NCI-H748 (cell line): ENCODE results near the gene M6PR.
A peak's percentile ranks its signal among the peaks of the same experiment; 100 is the strongest.

Experiments
- DNase-seq: peaks from one replicate; lab custom pipeline; 2025; ENCODE audit not compliant: unreplicated experiment; lab: John Stamatoyannopoulos, UW

M6PR gene

DNA sequence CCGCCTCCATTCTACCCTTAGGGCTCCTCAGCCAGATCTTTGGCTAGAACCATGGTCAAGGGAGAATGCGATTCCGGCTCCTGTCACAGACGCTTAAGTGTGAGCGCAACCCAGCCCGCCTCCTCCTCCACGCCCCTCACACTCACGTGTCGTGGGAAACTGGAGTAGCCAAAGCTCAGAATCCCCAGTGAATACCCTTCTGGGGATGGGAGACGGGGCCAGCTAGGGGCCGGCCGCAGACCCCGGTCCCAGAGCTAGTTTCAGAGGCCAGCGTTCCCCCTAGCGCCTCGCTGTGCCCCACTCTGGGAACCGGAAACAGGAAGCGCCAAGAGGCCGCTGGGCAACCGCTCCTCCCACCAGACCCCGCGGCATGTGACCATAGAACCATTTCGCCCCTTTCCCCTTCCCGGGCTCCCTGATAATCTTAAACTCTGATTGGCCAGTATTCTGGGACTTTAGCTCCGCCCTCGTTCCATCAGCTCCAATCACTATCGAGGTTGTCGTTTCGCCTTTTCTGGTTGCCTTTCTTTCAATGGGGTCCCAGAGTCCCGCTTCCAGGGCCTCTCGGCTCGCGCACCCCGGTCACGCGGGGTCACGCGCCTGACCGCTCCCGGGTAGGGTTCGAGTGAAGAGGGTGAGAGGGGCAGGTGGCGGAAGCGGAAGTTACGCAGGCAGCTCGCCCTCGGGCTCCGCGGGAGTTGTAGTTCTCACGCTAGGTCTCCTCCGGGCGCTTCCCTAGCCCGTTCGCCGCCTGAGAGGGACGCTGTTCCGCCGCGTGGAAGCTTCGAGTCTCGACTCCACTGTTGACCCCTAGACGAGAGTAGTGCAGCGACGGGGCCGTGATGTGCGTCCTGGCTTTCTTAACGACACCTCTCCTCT, at the start of gene M6PR:
TSS of gene M6PR (minus strand) at position 304 of the 879 bp plus-strand sequence. CDS start 3,241 bp downstream, outside the sequence.
- peak; percentile 93 for DNase-seq

- DNase-seq, result no peak
Observed at GRCh38 chr12:8996682-8997405, 47.4 kb upstream of the M6PR start.

DNA sequence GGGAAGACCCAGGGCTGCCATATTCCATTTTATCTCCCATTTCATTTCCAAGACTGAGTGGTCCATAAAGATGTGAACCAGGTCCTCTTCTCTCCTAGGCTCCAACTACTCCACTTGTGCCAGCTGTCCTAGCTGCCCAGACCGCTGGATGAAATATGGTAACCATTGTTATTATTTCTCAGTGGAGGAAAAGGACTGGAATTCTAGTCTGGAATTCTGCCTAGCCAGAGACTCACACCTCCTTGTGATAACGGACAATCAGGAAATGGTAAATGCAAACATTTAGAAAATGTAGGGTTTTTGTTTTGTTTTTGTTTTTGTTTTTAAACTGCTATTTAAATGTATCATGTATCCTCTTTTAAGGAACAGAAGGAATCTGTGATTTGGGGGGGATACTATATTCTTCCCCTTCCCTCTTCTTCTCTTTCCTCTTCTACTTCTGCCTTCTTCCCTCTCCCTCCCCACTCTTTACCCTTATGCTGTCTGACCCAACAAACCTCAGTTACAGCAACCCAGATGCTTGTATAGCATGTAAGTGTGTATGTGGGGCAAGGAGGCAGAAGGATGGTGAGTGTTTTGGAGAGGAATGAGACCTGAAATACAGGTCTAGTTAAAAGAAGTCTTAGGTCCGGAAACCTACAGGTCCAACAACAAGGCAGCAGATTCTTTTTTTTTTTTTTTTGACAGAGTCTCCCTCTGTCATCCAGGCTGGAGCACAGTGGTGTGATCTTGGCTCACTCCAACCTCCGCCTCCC, 45.8 kb upstream of the M6PR start:
- no peak for DNase-seq

DNA sequence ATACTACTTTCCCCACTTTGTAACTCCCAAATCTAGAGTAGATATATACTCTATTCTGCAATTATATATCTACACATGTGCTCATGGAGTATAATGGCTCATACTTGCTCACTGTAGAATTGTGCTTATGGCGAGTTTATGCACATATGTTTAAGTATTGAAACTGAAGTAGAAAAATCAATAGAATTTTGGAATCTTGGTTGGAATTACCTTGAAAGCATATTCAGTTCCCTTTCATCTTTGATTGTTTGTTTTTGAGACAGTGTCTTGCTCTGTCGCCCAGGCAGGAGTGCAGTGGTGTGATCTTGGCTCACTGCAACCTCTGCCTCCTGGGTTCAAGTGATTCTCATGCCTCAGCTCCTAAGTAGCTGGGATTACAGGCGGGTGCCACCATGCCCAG, 44.4 kb upstream of the M6PR start:
- DNase-seq, result no peak

GRCh38 chr12:8991371-8992345, 42.2 kb upstream of the M6PR start:
- no peak for DNase-seq

DNA sequence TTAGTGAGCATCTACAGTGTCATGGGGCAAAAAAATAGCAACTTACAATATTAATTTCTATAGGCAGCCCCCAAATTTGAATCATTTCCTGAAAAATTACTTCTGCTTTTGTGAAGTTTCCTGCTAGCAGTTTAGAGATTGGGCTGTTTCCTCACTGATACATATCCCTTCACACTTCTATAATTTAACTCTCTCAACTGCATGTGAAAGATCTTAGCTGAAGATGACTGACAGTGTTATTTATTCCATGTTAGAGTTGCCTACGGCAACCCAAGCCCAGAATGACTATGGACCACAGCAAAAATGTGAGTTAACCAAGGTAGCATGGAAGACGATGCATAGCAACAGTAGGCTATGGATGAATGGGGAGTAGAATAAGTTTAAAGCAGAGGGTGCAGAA, 40.0 kb upstream of the M6PR start, which contains the start of gene KLRG1:
TSS of gene KLRG1 (plus strand) at position 134 of the 400 bp plus-strand sequence. CDS start at position 224, 90 bp downstream.
- DNase-seq, result no peak

- DNase-seq, result no peak
Observed at GRCh38 chr12:8987685-8988084, 38.2 kb upstream of the M6PR start.

- DNase-seq, result no peak
Observed at GRCh38 chr12:8987163-8987562, 37.7 kb upstream of the M6PR start.

GRCh38 chr12:8985213-8985754, 35.8 kb upstream of the M6PR start:
- DNase-seq, result no peak

DNA sequence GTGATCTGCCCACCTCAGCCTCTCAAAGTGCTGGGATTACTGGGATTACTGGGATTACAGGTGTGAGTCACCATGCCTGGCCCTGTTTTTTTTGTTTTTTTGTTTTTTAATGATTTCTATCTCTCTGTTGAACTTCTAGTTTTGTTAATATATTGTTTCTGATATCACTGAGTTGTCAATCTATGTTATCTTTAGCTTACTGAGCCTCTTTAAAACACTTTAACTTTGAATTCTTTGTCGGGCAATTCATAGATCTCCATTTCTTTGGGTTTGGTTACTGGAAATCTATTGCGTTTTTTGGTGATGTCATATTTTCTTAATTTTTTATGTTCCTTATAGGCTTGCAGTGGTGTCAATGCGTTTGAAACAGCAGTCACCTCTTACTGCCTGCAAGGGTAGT, 30.7 kb upstream of the M6PR start:
- DNase-seq, result no peak

- DNase-seq, result no peak
Observed at GRCh38 chr12:8970432-8970831, 21.0 kb upstream of the M6PR start.

DNA sequence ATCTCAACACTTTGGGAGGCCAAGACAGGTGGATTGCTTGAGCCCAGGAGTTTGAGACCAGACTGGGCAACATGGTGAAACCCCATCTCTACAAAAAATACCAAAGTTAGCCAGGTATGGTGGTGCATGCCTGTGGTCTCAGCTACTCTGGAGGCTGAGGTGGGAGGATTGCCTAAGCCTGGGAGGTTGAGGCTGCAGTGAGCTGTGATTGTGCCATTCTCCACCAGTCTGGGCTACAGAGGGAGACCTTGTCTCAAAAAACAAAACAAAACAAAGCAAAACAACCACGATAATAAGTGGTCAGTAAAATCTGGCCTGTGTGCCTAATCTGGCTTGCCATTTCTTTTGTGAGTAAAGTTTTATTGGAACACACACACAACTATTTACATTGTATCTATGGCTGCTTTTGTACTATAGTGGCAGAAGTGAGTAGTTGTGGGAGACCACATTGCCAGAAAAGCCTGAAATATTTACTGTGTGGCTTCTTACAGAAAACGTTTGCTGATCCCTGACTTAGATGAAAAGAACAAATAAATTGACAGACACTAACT, 20.5 kb upstream of the M6PR start:
- DNase-seq, result no peak

DNA sequence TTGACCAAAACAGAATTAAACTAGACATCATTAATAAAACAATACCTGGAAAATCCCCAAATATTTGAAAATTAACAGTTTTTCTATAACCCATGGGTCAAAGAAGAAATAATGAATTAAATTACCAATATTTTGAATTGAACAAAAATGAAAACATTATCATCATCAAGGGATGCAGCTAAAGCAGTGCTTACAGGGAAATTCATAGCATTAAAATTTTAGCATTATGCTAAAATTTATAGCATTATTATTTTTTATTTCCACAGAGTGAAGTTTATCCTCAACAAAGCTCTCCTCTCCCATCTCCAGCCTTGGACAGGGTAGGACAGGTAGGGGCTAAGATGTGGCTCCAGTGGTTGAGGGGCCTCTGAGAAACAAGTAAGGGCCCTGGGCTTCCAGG, 19.3 kb upstream of the M6PR start:
- DNase-seq, result no peak

- DNase-seq, result no peak
Observed at GRCh38 chr12:8960176-8960575, 10.7 kb upstream of the M6PR start.

GRCh38 chr12:8958066-8958465, 8.6 kb upstream of the M6PR start:
- DNase-seq, result no peak

DNA sequence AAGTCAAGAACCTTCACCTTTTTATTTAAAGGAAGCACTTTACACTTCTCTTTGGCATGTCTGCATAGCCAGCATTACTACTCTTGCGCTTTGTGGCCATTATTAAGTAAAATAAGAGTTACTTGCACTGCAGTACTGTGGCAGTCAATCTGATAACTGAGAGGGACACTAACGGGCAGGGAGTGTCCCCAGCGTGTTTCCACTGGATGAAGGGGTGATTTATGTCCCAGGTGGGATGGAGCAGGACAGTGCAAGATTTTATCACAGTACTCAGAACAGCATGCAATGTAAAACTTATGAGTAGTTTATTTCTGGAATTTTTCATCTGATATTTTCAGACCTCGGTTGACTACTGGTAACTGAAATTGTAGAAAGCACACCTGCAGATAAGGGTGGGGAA, 8.1 kb upstream of the M6PR start:
- DNase-seq, result no peak

GRCh38 chr12:8956772-8957171, 7.3 kb upstream of the M6PR start:
- no peak for DNase-seq

DNA sequence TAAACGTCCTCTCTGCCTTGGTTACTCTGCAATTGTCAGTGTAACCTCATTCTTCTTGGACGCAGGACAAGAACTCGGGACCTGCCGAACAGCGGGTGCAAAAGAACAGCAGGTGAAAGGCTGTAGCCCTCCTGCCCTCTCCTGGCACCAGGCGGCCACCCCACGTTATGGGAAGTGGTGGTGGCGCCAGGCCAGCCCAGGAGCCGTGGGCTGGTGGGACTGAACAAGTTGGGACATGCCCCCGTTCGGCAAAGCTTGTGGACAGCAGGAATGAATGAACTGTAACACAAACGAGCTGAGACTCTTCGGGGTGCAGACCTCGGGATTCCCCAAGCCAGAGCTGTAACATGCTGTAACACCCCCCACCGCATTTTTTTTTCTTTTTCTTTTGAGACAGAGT, 6.6 kb upstream of the M6PR start:
- DNase-seq, result no peak

- no peak for DNase-seq
Observed at GRCh38 chr12:8953773-8954402, 4.4 kb upstream of the M6PR start.
